Nephron progenitor cell (in vitro differentiated cells): ENCODE measurements around the gene HIBCH.
A peak's percentile ranks its signal among the peaks of the same experiment; 100 is the strongest.
"Not testable (repeated sequence)": the region's sequence is repeated elsewhere in the genome, so short reads cannot be mapped to it uniquely, and the experiment has no call there.

Experiments
- DNase-seq: peaks from one replicate; pipeline ENCODE4 v3.0.0; 2021
- H3K27ac Mint-ChIP-seq: 2 replicates; pipeline ENCODE4 v1.8.0; 2021; ENCODE audit warnings: mild to moderate bottlenecking, moderate library complexity, mixed read lengths
- H3K27me3 Mint-ChIP-seq: 2 replicates; pipeline ENCODE4 v1.8.0; 2021; ENCODE audit warnings: mild to moderate bottlenecking, low read depth, mixed read lengths; ENCODE audit not compliant: poor library complexity
- H3K36me3 Mint-ChIP-seq: 2 replicates; pipeline ENCODE4 v1.8.0; 2021; ENCODE audit warnings: low read depth, mixed read lengths
- H3K4me1 Mint-ChIP-seq: 2 replicates; pipeline ENCODE4 v1.8.0; 2021; ENCODE audit warnings: mixed read lengths
- H3K4me3 Mint-ChIP-seq: 2 replicates; pipeline ENCODE4 v1.8.0; 2021; ENCODE audit warnings: mild to moderate bottlenecking, moderate library complexity, mixed read lengths
- H3K9me3 Mint-ChIP-seq: 2 replicates; pipeline ENCODE4 v1.8.0; 2021; ENCODE audit warnings: mild to moderate bottlenecking, moderate library complexity, mixed read lengths
- TF ChIP-seq, protein P1 (sequence below): fragments of 200-600 bp; sonication (generic); IDR thresholded peaks from 2 replicates; pipeline ENCODE4 v1.5.0; 2021; ENCODE audit warnings: antibody characterized with exemption

HIBCH gene

DNA sequence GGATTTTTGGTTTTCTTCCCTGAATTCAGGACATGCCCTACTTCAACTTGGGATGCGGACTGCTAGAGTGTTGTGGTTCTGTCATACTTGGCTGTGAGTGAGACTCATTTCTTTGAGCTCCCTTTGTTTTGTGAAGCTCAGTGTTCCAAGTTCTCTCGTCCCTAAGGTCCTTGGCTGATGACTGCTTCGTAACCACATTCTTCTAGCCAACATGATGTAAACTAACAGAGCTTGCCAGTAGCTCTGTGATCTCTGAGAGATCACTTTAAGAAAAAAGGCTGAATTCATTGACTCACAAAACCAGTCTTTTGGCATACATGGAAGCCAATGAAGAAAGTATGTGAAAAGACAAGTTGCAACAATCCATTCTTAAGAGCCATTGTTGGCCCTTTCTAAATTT, 160.2 kb downstream of the HIBCH start:
- Mint-ChIP-seq H3K36me3 (no peaks in the 10 kb centered on the region), H3K4me1 (peaks cover 14% of the 10 kb centered on the region), H3K27me3 (no peaks in the 10 kb centered on the region), H3K4me3 (no peak overlapping the region), H3K27ac (no peak overlapping the region), H3K9me3 (no peaks in the 10 kb centered on the region)
- TF ChIP-seq, protein P1, sequence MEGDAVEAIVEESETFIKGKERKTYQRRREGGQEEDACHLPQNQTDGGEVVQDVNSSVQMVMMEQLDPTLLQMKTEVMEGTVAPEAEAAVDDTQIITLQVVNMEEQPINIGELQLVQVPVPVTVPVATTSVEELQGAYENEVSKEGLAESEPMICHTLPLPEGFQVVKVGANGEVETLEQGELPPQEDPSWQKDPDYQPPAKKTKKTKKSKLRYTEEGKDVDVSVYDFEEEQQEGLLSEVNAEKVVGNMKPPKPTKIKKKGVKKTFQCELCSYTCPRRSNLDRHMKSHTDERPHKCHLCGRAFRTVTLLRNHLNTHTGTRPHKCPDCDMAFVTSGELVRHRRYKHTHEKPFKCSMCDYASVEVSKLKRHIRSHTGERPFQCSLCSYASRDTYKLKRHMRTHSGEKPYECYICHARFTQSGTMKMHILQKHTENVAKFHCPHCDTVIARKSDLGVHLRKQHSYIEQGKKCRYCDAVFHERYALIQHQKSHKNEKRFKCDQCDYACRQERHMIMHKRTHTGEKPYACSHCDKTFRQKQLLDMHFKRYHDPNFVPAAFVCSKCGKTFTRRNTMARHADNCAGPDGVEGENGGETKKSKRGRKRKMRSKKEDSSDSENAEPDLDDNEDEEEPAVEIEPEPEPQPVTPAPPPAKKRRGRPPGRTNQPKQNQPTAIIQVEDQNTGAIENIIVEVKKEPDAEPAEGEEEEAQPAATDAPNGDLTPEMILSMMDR = no peak
- DNase-seq = no peak

DNA sequence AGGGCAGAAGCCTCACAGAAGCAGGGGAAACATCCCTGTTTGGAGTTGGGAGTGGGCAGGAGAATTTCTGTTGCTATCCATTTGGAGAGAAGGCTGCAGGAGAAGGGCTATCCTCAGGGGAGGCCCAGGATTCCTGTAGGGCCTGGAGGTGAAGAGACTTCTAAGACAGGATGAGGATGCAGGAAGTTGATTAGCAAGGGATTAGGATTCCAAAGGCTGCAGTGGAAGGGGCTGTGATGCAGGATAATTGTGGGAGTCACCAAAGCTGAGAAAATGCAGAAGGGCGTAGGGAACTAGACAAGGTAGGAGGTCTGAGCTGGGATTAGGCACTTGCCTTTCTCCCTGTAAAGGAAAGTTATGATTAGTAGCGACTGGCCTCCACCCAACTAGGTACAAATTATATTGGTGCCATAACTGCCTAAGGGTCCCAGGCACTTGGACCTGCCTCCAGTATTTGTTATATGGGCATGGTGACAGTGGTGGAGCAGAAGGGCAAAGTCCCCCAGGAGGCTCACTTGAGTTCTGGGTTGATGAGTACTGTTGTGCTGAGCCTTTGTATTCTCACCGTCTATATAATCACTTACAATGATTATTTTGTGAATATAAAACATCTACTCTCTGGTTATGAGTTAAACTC, 160.7 kb downstream of the HIBCH start:
- Mint-ChIP-seq H3K4me3 (no peak overlapping the region), H3K4me1 (peaks cover 14% of the 10 kb centered on the region), H3K36me3 (no peaks in the 10 kb centered on the region), H3K27ac (peak overlapping the region; percentile 46), H3K9me3 (no peaks in the 10 kb centered on the region), H3K27me3 (no peaks in the 10 kb centered on the region)
- TF ChIP-seq, protein P1 = no peak
- no peak for DNase-seq

DNA sequence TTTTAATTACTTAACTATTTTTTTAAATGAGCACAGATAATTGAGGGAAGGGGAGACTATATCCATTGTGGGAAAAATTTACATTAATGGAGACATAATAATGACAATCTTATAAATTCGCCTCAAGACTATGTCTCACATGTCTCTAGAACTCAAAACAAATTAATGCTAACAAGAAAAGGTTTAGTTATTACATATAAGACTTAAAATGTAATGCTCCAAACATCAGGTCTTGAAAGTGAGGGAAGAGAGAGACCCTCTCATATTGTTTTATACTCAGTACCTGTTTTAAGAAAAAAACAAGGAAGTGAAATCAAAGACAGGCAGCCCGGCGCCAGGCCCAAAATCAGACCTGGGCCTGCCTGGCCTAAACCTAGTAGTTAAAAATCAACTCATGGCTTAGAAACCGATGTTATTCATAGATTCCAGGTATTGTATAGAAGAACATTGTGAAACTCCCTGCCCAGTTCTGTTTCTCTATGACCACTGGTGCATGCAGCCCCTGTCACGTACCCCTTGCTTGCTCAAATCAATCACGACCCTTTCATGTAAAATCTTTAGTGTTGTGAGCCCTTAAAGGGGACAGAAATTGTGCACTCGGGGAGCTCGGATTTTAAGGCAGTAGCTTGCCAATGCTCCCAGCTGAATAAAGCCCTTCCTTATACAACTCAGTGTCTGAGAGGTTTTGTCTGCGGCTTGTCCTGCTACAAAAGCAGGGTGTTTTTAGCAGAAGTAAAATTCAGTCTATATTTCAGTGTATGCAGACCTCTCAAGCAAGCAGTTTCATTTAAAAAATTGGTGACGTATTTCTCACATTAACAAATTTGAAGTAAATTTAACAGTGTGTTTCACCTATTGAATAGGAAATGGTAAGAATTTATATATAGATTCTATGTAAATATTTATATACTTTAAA, 161.8 kb downstream of the HIBCH start:
- H3K4me3 Mint-ChIP-seq, H3K27me3 Mint-ChIP-seq, DNase-seq, H3K36me3 Mint-ChIP-seq, H3K9me3 Mint-ChIP-seq: not testable (repeated sequence)
- Mint-ChIP-seq H3K27ac (peak overlapping the region; percentile 75), H3K4me1 (peaks cover 14% of the 10 kb centered on the region)

DNA sequence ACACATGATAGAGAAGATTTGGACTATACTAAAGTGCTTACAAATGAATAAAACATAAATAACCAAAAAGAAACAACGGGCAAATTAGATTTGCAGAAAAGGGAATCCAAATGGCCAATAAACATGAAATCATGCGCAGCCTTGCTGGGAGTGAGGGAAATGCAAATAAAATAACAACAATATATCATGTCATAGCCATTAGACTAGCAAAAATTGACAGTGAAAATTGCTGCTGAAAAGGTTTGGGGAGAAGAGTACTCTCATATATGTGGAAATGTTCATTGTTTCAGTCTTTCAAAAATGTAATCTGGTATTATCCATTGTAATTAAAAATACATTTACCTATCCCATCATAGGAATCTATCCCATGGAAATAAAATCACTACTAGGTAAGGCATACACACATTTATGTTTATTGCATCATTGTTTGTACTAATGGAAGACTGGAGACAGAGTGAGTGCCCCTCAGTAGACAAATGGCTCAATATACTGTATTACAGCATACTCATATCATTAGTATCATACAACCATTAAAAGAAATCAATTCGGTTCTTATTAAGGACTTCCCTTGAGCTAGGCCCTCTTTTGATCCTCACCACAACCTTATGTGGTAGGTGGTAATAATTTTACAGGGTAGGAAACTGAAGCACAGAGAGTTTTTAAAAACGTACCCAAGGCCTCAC, 163.0 kb downstream of the HIBCH start:
- peaks cover 14% of the 10 kb centered on the region for H3K4me1 Mint-ChIP-seq
- TF ChIP-seq, protein P1 = no peak
- no peak overlapping the region for H3K4me3 Mint-ChIP-seq
- no peak for DNase-seq
- no peaks in the 10 kb centered on the region for H3K36me3 Mint-ChIP-seq
- H3K27me3 Mint-ChIP-seq = no peaks in the 10 kb centered on the region
- no peak overlapping the region for H3K27ac Mint-ChIP-seq
- no peaks in the 10 kb centered on the region for H3K9me3 Mint-ChIP-seq
